H9 (cell line): ENCODE data around the gene NECTIN1. TPM values are rescaled to one million over a fixed set of nuclear protein-coding genes. Genes with fewer than 3 reads are reported as not detected.

Experiments
- DNase-seq: peaks from one replicate; pipeline ENCODE4 v3.0.0-alpha.2; 2017
- H2AFZ ChIP-seq: one replicate; pipeline ENCODE4 v1.6.1; 2013; ENCODE audit warnings: mild to moderate bottlenecking, low read length, control low read depth, moderate library complexity
- H2AK5ac ChIP-seq: 2 replicates; pipeline ENCODE4 v1.6.1; 2013; ENCODE audit warnings: low read length, control low read depth, mixed read lengths; ENCODE audit not compliant: insufficient read length
- H2BK120ac ChIP-seq: one replicate; pipeline ENCODE4 v1.6.1; 2013; ENCODE audit warnings: low read depth, mild to moderate bottlenecking, low read length, control low read depth, inconsistent platforms; ENCODE audit not compliant: poor library complexity, severe bottlenecking
- H2BK12ac ChIP-seq: 2 replicates; pipeline ENCODE4 v1.6.1; 2013; ENCODE audit warnings: low read length, control low read depth, mixed read lengths, low read depth; ENCODE audit not compliant: insufficient read length
- H2BK15ac ChIP-seq: 2 replicates; pipeline ENCODE4 v1.6.1; 2013; ENCODE audit warnings: low read depth, low read length, control low read depth
- H2BK20ac ChIP-seq: one replicate; pipeline ENCODE4 v1.6.1; 2013; ENCODE audit warnings: low read depth, mild to moderate bottlenecking, low read length, control low read depth, inconsistent platforms; ENCODE audit not compliant: poor library complexity, severe bottlenecking
- H2BK5ac ChIP-seq: 2 replicates; pipeline ENCODE4 v1.6.1; 2013; ENCODE audit warnings: low read length, control low read depth, mixed read lengths; ENCODE audit not compliant: insufficient read length
- H3K14ac ChIP-seq: 2 replicates; pipeline ENCODE4 v1.6.1; 2013; ENCODE audit warnings: low read length, control low read depth; ENCODE audit not compliant: insufficient read depth
- H3K18ac ChIP-seq: 2 replicates; pipeline ENCODE4 v1.6.1; 2013; ENCODE audit warnings: low read depth, mild to moderate bottlenecking, mixed read lengths, low read length, control low read depth; ENCODE audit not compliant: insufficient read length
- H3K23ac ChIP-seq: 2 replicates; pipeline ENCODE4 v1.6.1; 2013; ENCODE audit warnings: low read length, control low read depth, mixed read lengths, low read depth; ENCODE audit not compliant: insufficient read length
- H3K23me2 ChIP-seq: 2 replicates; pipeline ENCODE4 v1.6.1; 2013; ENCODE audit warnings: low read depth, mild to moderate bottlenecking, mixed read lengths, low read length, control low read depth; ENCODE audit not compliant: insufficient read length, poor library complexity, severe bottlenecking
- H3K27ac ChIP-seq: 2 replicates; pipeline ENCODE4 v1.5.1; 2013; ENCODE audit warnings: low read length, control low read depth, mixed read lengths, low read depth; ENCODE audit not compliant: insufficient read length
- H3K27me3 ChIP-seq: 2 replicates; pipeline ENCODE4 v1.6.1; 2013; ENCODE audit warnings: low read length, control low read depth, inconsistent platforms; ENCODE audit not compliant: insufficient read depth
- H3K4ac ChIP-seq: 2 replicates; pipeline ENCODE4 v1.6.1; 2013; ENCODE audit warnings: low read depth, mild to moderate bottlenecking, control low read depth, inconsistent platforms, low read length, moderate library complexity
- H3K4me1 ChIP-seq: 2 replicates; pipeline ENCODE4 v1.6.1; 2013; ENCODE audit warnings: low read length, control low read depth, inconsistent platforms; ENCODE audit not compliant: insufficient read depth
- H3K4me2 ChIP-seq: 2 replicates; pipeline ENCODE4 v1.6.1; 2013; ENCODE audit warnings: low read length, control low read depth, mixed read lengths; ENCODE audit not compliant: insufficient read length, insufficient read depth
- H3K56ac ChIP-seq: 2 replicates; pipeline ENCODE4 v1.6.1; 2013; ENCODE audit warnings: low read depth, mild to moderate bottlenecking, mixed read lengths, low read length, control low read depth; ENCODE audit not compliant: insufficient read length
- H3K79me1 ChIP-seq: 2 replicates; pipeline ENCODE4 v1.6.1; 2013; ENCODE audit warnings: low read depth, mild to moderate bottlenecking, moderate library complexity, low read length, control low read depth, inconsistent platforms; ENCODE audit not compliant: insufficient read depth, poor library complexity, severe bottlenecking
- H3K79me2 ChIP-seq: 2 replicates; pipeline ENCODE4 v1.6.1; 2013; ENCODE audit warnings: low read length, control low read depth, inconsistent platforms; ENCODE audit not compliant: insufficient read depth
- H3K9ac ChIP-seq: 2 replicates; pipeline ENCODE4 v1.6.1; 2013; ENCODE audit warnings: low read length, control low read depth, mixed read lengths; ENCODE audit not compliant: insufficient read length; ENCODE audit errors: extremely low read depth
- H3K9me3 ChIP-seq: one replicate; pipeline ENCODE4 v1.6.1; 2013; ENCODE audit warnings: low read depth, low read length, inconsistent platforms; ENCODE audit not compliant: control insufficient read depth
- H3T11ph ChIP-seq: one replicate; pipeline ENCODE4 v1.6.1; 2013; ENCODE audit warnings: mild to moderate bottlenecking, low read length, control low read depth, inconsistent platforms
- H4K20me1 ChIP-seq: one replicate; pipeline ENCODE4 v1.6.1; 2013; ENCODE audit not compliant: control insufficient read depth, insufficient read length, insufficient read depth
- H4K5ac ChIP-seq: 2 replicates; pipeline ENCODE4 v1.6.1; 2013; ENCODE audit warnings: low read depth, mild to moderate bottlenecking, mixed read lengths, low read length, control low read depth; ENCODE audit not compliant: insufficient read length
- H4K8ac ChIP-seq: replicated peaks from 2 replicates; pipeline ENCODE4 v1.6.1; 2013; ENCODE audit warnings: low read length, control low read depth, mixed read lengths, low read depth; ENCODE audit not compliant: insufficient read length
- H4K91ac ChIP-seq: 2 replicates; pipeline ENCODE4 v1.6.1; 2013; ENCODE audit warnings: low read depth, mild to moderate bottlenecking, moderate library complexity, mixed read lengths, low read length, control low read depth; ENCODE audit not compliant: insufficient read length
- H3K27ac Mint-ChIP-seq, 3 experiments: 2 replicates in 2 of 3; 3 replicates in 1 of 3; pipeline ENCODE4 v1.8.0; 2020 to 2021; ENCODE audit warnings: mixed read lengths in 3 of 3, mild to moderate bottlenecking in 1 of 3, moderate library complexity in 1 of 3
- H3K27me3 Mint-ChIP-seq: 2 replicates; pipeline ENCODE4 v1.8.0; 2021; ENCODE audit warnings: low read depth, mild to moderate bottlenecking, moderate library complexity, mixed read lengths
- H3K36me3 Mint-ChIP-seq, 3 experiments: 2 replicates in 2 of 3; 3 replicates in 1 of 3; pipeline ENCODE4 v1.8.0; 2020 to 2021; ENCODE audit warnings: low read depth in 3 of 3, mixed read lengths in 3 of 3; ENCODE audit not compliant: insufficient read depth in 1 of 3
- H3K4me1 Mint-ChIP-seq, 2 experiments: 2 replicates each; pipeline ENCODE4 v1.8.0; 2020; ENCODE audit warnings: mixed read lengths in 2 of 2
- H3K4me3 Mint-ChIP-seq, 2 experiments: 2 replicates in 1 of 2; 3 replicates in 1 of 2; pipeline ENCODE4 v1.8.0; 2020 to 2021; ENCODE audit warnings: mild to moderate bottlenecking in 2 of 2, mixed read lengths in 2 of 2, moderate library complexity in 1 of 2
- H3K9me3 Mint-ChIP-seq, 2 experiments: 2 replicates in 1 of 2; 3 replicates in 1 of 2; pipeline ENCODE4 v1.8.0; 2020; ENCODE audit warnings: mild to moderate bottlenecking in 2 of 2, mixed read lengths in 2 of 2, moderate library complexity in 1 of 2
- CTCF ChIP-seq: fragments of 200-600 bp; sonication (generic); conservative IDR thresholded peaks from 3 replicates; pipeline ENCODE4 v1.8.0; 2021; ENCODE audit warnings: antibody characterized with exemption, mild to moderate bottlenecking
- WGBS: extraction: QIAGEN DNeasy Blood & Tissue Kit; methylation state at CpG from one replicate; pipeline ENCODE4 v1.1.7; 2013; ENCODE audit warnings: missing lambda C conversion rate, low lambda C conversion rate, mixed read lengths; ENCODE audit not compliant: insufficient read length; ENCODE audit errors: extremely low coverage; 5-methylcytosine and 5-hydroxymethylcytosine counted together
- total RNA-seq: library from RNA; stranded (reverse); gene quantifications from 2 replicates; pipeline ENCODE4 v1.2.1, GENCODE V29; 2021

The NECTIN1 gene
- total RNA-seq, 1 experiment from 2014 or later: 113 TPM

DNA sequence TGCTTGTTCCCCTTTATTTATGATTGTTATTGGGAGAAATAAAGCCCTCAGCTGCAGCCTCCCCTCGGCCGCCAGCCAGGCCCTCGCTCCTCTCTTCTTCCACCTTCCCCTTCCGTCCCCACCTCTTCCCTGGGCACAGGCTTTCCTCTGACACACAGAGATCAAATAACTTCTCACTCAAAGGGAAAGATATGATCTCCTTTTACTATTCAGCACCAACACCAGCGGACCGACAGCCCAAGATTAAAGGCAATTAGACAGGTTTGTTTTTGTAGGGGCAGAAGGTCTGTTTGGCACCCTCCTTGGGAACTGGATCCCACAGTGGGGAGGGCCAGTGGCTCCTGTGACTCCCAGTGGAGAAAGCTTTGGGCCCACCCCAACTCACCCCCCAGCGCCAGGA is 23.0 kb downstream of the NECTIN1 start:
- Histone ChIP-seq H3K4me2 (no peak overlapping the region), H3K18ac (no peak overlapping the region), H4K8ac (no peak overlapping the region), H3K14ac (no peak overlapping the region), H3K79me1 (peaks cover 18% of the 10 kb centered on the region), H3K4ac (no peak overlapping the region), H2BK120ac (no peak overlapping the region), H2AFZ (no peak overlapping the region), H4K20me1 (peaks cover 3% of the 10 kb centered on the region), H2BK12ac (no peak overlapping the region), H2BK15ac (no peak overlapping the region), H4K91ac (no peak overlapping the region), H3K79me2 (peaks cover 14% of the 10 kb centered on the region; the same call in 1 of the 2 replicates), H3K56ac (no peak overlapping the region), H3K23ac (no peak overlapping the region), H3K4me1 (peaks cover 2% of the 10 kb centered on the region; the same call in 1 of the 2 replicates), H2AK5ac (no peak overlapping the region), H2BK5ac (no peak overlapping the region), H3K9ac (no peak overlapping the region), H3K23me2 (no peaks in the 10 kb centered on the region), H3K9me3 (no peaks in the 10 kb centered on the region), H4K5ac (no peak overlapping the region), H3T11ph (no peak overlapping the region), H2BK20ac (no peak overlapping the region), H3K27me3 (no peaks in the 10 kb centered on the region), H3K27ac (no peak overlapping the region)
- Mint-ChIP-seq H3K27ac (no peak overlapping the region), H3K9me3 (no peaks in the 10 kb centered on the region; a peak in 1 of 5 replicates), H3K36me3 (peaks cover 0 to 20% (median 10%) of the 10 kb centered on the region in 3 experiments; a peak in 6 of 7 replicates), H3K4me1 (peaks cover 39 to 47% of the 10 kb centered on the region in 2 experiments), H3K27me3 (no peaks in the 10 kb centered on the region), H3K4me3 (no peak overlapping the region)
- no peak for TF ChIP-seq CTCF
- no peak for DNase-seq
- no CpG with 5 or more reads among the region's 7 CpGs for WGBS
